Neural cell (in vitro differentiated cells): ENCODE data around the gene CAP2.

Experiments used
- CTCF ChIP-seq: fragments of 450-650 bp; IDR thresholded peaks from 2 replicates; pipeline ENCODE4 v1.5.1; 2014; ENCODE audit warnings: antibody characterized with exemption, mild to moderate bottlenecking, moderate library complexity; ENCODE audit not compliant: poor library complexity, severe bottlenecking
- POLR2AphosphoS5 ChIP-seq: IDR thresholded peaks from 2 replicates; pipeline ENCODE4 v1.6.1; 2012
- RAD21 ChIP-seq: fragments of 450-650 bp; conservative IDR thresholded peaks from 2 replicates; pipeline ENCODE4 v1.6.1; 2014; ENCODE audit warnings: antibody characterized with exemption, mild to moderate bottlenecking, moderate library complexity
- REST ChIP-seq: IDR thresholded peaks from 2 replicates; pipeline ENCODE4 v1.6.1; 2012; ENCODE audit warnings: borderline replicate concordance
- SMC3 ChIP-seq: fragments of 450-650 bp; conservative IDR thresholded peaks from 2 replicates; pipeline ENCODE4 v1.6.1; 2014; ENCODE audit warnings: antibody characterized with exemption, mild to moderate bottlenecking, moderate library complexity; ENCODE audit not compliant: poor library complexity
- TAF1 ChIP-seq: IDR thresholded peaks from 2 replicates; pipeline ENCODE4 v1.6.1; 2012; ENCODE audit warnings: low read depth

- no peak for TF ChIP-seq TAF1
- no peak for TF ChIP-seq RAD21
- no peak for TF ChIP-seq CTCF
- no peak for TF ChIP-seq POLR2AphosphoS5
- no peak for TF ChIP-seq REST
- no peak for TF ChIP-seq SMC3
Observed at GRCh38 chr6:17446713-17447112, 53.3 kb downstream of the CAP2 start.
